Thoracic aorta (tissue), 2 donors: ENCODE measurements around the gene KHDC4. TPM values are rescaled to one million over a fixed set of nuclear protein-coding genes. Genes with fewer than 3 reads are reported as not detected.

ENCODE experiments used
- ATAC-seq: fragments of 150-250 bp; one replicate; pipeline ENCODE4 v1.8.0; 2017; ENCODE audit warnings: low read depth; ENCODE audit not compliant: insufficient number of reproducible peaks, low FRiP score
- DNase-seq: peaks from one replicate; pipeline ENCODE4 v3.0.0-alpha.2; 2020; ENCODE audit warnings: low spot score
- H3K27ac ChIP-seq, 2 donors: fragments of 200-600 bp; sonication (generic); 1 replicate in 1 of 2; 2 replicates in 1 of 2; pipeline ENCODE4 v1.5.1; 2016; ENCODE audit warnings: mild to moderate bottlenecking in 2 of 2, moderate library complexity in 2 of 2
- H3K27me3 ChIP-seq: fragments of 200-600 bp; sonication (generic); replicated peaks from 2 replicates; pipeline ENCODE4 v1.6.0; 2016; ENCODE audit warnings: mild to moderate bottlenecking; ENCODE audit not compliant: insufficient read depth
- H3K36me3 ChIP-seq: fragments of 200-600 bp; sonication (generic); one replicate; pipeline ENCODE4 v1.5.1; 2016
- H3K4me1 ChIP-seq, 2 donors: fragments of 200-600 bp; sonication (generic); 1 replicate in 1 of 2; 2 replicates in 1 of 2; pipeline versions ENCODE4 v1.5.1 to v1.6.0; 2016; ENCODE audit warnings: low read depth in 2 of 2, mild to moderate bottlenecking in 1 of 2; ENCODE audit not compliant: control insufficient read depth in 1 of 2
- H3K4me3 ChIP-seq: fragments of 200-600 bp; sonication (generic); 2 replicates; pipeline ENCODE4 v1.5.1; 2016; ENCODE audit warnings: mild to moderate bottlenecking
- H3K9me3 ChIP-seq: fragments of 200-600 bp; sonication (generic); 2 replicates; pipeline ENCODE4 v1.5.1; 2016
- total RNA-seq, 2 donors: library from RNA; depleted of rRNA; stranded (reverse); fragments of >200 nt; gene quantifications; one replicate each; pipeline versions ENCODE4 v1.1.0 to v1.2.3, GENCODE V29; 2016
- TF ChIP-seq, protein P1 (sequence below): fragments of 200-600 bp; sonication (generic); IDR thresholded peaks from one replicate; pipeline ENCODE4 v1.5.1; 2019; ENCODE audit warnings: antibody characterized with exemption

KHDC4 gene
- total RNA-seq, 2 donors from 2014 or later = 50.6 to 56.9 TPM

DNA sequence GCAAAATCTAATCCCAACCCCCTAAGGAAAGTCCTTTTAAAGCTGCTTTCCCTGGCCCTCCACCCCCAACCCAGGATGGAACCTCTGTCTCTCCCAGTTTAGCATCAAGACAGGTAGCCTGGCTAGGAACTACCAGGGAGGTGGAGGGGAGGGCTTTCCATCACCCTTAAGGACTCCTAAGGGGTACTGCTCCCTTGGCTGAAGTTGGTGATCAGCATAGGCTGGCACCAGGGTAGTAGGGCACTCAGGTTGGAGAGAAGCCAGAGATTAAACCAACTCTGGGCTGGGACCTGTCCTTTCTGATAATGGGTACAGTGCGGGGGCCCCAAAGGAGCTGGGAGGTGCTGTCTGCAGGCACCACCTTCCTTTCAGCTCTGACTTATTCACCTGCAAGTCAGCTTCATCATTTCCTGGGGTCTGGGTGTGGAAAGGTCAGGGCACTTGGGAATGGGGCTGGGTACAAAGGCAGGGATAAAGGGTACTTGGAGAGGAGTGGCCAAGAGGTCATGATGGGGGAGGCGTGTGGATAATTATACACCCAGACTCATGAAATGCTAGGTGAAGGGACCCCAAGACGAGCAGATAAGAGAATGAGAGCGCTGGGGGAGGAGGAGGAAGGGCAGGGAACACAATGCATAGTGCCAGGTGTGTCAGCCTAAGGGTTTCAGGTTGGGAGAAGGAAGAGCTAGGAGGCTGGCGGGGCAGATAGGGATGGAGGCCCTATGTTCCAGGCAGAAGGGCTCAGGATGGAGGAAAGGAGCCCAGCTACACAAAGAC is 42.9 kb upstream of the KHDC4 start:
- TF ChIP-seq, protein P1, sequence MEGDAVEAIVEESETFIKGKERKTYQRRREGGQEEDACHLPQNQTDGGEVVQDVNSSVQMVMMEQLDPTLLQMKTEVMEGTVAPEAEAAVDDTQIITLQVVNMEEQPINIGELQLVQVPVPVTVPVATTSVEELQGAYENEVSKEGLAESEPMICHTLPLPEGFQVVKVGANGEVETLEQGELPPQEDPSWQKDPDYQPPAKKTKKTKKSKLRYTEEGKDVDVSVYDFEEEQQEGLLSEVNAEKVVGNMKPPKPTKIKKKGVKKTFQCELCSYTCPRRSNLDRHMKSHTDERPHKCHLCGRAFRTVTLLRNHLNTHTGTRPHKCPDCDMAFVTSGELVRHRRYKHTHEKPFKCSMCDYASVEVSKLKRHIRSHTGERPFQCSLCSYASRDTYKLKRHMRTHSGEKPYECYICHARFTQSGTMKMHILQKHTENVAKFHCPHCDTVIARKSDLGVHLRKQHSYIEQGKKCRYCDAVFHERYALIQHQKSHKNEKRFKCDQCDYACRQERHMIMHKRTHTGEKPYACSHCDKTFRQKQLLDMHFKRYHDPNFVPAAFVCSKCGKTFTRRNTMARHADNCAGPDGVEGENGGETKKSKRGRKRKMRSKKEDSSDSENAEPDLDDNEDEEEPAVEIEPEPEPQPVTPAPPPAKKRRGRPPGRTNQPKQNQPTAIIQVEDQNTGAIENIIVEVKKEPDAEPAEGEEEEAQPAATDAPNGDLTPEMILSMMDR = no peak
- no peak for ATAC-seq
- Histone ChIP-seq H3K4me3 (peak overlapping the region; percentile 95), H3K27ac (peak overlapping the region; percentile 96 to 97), H3K4me1 (peaks cover 49 to 75% of the 10 kb centered on the region in 2 donors), H3K27me3 (no peaks in the 10 kb centered on the region), H3K36me3 (no peaks in the 10 kb centered on the region), H3K9me3 (no peaks in the 10 kb centered on the region)
- no peak for DNase-seq

- Histone ChIP-seq H3K4me3 (peak overlapping the region; percentile 95), H3K27me3 (no peaks in the 10 kb centered on the region), H3K27ac (peak overlapping the region; percentile 96 to 97), H3K36me3 (no peaks in the 10 kb centered on the region), H3K4me1 (peaks cover 44 to 74% of the 10 kb centered on the region in 2 donors), H3K9me3 (no peaks in the 10 kb centered on the region)
- TF ChIP-seq, protein P1 = no peak
- no peak for DNase-seq
- ATAC-seq = no peak
Measured at GRCh38 chr1:155976062-155976912, 42.1 kb upstream of the KHDC4 start.

- TF ChIP-seq, protein P1 = no peak
- ATAC-seq (no peak), DNase-seq (no peak)
- H3K27ac ChIP-seq = peak overlapping the region; percentile 96 to 97
- H3K27me3 ChIP-seq = no peaks in the 10 kb centered on the region
- H3K4me3 ChIP-seq = peak overlapping the region; percentile 95
- H3K4me1 ChIP-seq = peaks cover 45 to 74% of the 10 kb centered on the region in 2 donors
- no peaks in the 10 kb centered on the region for H3K9me3 ChIP-seq
- no peaks in the 10 kb centered on the region for H3K36me3 ChIP-seq
Measured at GRCh38 chr1:155975375-155976061, 41.3 kb upstream of the KHDC4 start.

- H3K4me1 ChIP-seq = peaks cover 48 to 74% of the 10 kb centered on the region in 2 donors
- no peak for DNase-seq
Measured at GRCh38 chr1:155974208-155975115, 40.2 kb upstream of the KHDC4 start.

More at GRCh38 chr1:155974208-155975115, 40.2 kb upstream of the KHDC4 start:
- Histone ChIP-seq H3K9me3 (no peaks in the 10 kb centered on the region), H3K27me3 (no peaks in the 10 kb centered on the region), H3K27ac (peak overlapping the region; percentile 96 to 97), H3K36me3 (peaks cover 7% of the 10 kb centered on the region), H3K4me3 (peak overlapping the region; percentile 95)
- ATAC-seq = no peak
- TF ChIP-seq, protein P1 = no peak
